CD4-positive, alpha-beta T cell treated with Interleukin-12 subunit alpha and Interleukin-12 subunit beta, for 1 hour (primary cell): ENCODE data around the gene SHTN1.

Source experiments
- DNase-seq: peaks from one replicate; pipeline ENCODE4 v3.0.0-alpha.2; 2020

SHTN1 gene

DNA sequence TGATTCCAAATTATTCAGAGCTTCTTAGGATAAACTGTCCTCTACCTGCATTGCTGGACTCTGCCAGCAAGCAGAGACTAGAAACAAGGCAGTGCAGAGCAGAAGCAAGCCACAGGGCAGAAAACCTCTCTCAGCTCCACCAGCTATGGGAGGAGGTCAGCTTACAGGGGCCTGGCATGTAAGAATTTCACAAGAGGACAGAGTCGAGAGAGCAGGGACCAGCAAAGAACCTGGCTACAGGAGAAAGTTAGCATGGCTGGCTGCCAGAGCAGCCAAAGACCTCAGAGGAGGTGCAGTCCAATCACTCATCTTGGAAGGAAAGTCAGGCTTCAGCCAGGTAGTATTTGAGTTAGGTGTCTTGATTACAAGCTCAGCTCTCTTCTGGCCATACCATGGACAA is 92.8 kb downstream of the SHTN1 start:
- no peak for DNase-seq

DNA sequence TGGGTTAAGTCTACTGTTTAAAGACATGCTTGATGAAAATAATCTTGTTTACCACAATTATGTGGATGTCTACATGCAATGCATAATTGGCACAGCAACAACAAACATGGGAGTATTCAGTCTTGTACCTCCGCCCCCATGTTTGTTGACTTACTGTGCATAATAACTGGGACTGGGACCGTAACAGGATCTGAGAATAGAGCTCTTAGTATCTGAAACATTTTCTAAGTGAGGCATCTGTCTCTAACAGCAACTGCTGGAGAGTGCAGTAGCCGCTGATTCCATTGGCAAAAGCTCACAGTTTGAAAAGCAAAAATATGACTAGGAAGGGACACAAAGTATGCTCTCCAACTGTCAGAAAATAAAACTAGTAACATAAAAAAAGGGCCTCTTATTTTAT is 94.1 kb downstream of the SHTN1 start:
- no peak for DNase-seq

GRCh38 chr10:116909307-116909706 is 95.7 kb downstream of the SHTN1 start:
- DNase-seq = no peak

DNA sequence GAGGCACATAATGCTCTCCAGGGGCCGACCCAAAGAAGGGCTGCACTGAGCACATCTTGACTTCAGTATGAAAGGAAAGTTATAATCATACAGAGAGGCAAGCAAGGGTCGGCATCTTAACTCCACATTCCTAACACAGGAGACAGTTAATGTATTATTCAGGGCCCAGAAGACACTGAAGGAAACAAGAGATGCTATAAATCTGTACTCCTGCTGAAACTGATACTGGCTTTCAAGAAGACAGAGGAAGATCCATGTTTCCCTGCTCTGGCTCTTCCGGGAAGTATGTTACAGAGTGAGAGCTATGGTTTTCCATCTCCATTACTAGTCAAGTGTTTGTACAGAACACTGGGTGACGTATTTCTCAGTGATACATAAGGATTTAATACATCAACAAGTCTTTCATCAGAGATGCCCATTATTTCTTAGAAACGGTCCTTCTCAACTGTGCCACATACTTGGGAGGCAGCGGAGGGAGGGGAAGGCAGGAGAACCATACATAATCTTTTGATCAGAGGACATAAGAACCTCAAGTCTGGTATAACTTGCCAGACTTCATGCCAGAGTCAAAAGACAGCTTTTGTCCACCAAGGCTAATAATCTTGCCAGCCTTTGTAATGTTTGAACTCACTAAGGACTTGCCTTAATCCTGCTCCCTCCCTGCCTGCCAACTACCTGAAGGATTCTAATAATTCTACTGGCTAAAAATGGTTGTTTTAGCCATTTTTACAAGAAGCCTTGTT is 97.6 kb downstream of the SHTN1 start:
- no peak for DNase-seq

- DNase-seq = no peak
Observed at GRCh38 chr10:116905845-116906210, 99.2 kb downstream of the SHTN1 start.

GRCh38 chr10:116899626-116900025 is 105.4 kb downstream of the SHTN1 start:
- DNase-seq = no peak

DNA sequence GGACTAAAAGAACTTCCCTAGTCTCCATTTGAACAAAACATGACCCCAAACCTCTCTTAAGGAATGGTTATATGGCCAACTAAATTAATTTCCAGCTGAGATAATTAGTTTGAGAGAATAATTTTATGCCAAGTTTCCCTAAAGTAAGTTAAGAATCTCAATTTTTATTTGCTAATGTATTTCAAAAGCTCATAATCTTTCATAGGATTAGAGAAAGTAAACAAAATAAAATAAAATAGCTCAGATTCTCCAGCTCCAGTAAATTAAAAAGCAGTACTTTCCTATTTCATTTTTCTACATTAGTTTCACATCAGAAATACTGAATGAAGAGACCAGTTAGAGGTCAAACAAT is 111.3 kb downstream of the SHTN1 start:
- DNase-seq = no peak

- no peak for DNase-seq
Observed at GRCh38 chr10:116892907-116893685, 111.9 kb downstream of the SHTN1 start.

DNA sequence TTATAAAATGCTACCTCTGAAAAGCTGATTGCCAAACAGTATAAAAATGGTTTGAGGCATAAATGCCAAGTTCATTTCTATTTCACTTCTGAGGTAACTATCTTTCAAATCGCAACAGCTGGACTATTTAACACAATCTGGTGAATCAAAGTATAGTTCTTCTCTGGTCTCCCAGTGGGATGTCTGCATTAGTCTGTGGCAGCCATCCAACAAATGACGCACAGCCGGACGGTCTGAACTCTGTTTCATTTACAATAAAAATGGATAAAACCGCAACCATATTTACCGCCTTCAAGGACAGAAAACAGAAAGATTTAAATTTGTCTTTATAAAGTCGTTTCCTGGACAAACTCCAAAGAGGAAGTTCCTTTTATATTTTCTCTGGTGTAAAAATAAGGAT is 113.8 kb downstream of the SHTN1 start:
- DNase-seq = no peak

- DNase-seq = no peak
Observed at GRCh38 chr10:116889066-116889465, 115.9 kb downstream of the SHTN1 start.

DNA sequence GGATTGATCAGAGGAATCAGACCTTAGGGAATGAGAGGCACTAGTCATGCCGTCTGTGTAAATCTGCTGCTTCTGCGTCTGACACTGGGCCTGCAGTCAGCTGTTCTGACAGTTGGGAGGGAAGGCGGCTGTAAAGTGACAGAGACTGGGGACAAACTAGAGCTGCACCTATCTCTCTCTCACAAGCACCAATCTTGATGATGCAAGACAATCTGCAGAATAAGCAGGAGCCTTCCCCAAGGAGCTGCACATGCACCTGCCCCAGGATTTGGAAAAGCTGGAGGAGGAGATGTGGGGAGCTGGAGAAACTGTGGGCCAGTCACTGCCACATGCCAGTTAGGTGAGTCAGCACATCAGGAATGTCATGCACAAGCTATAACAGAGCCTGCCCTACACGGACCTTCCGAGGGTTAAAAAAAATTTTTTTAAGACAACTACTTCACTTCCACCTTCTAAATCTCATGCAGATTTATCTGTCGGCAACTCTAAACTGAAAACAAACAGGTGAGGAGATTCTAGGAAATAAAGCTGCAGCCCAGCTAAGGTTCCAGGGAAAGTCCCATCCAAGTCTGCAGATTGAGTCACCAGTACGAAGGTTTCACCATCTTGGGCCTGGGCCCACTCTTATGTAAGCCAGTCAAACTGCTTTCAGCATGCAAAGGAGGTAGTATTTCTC is 116.5 kb downstream of the SHTN1 start:
- DNase-seq = no peak

DNA sequence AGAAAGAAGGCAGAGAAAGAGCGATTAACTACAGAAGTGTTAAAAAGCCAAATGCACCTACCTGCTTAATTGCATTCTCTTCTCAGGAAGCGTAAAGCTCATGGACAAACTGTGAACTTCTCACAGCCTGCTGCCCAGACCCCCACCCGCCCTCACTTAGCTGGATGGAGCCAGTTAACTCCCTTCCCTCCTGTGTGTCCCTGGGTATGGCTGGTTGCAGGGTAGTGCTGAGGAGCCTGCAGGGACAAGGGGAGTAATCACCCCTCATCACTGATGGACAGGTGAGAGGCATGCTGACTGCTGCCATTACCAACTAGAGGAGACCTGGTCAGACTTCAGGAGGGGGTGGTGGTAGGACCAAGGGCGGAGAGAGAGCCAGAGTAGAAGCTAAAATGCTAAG is 118.2 kb downstream of the SHTN1 start:
- no peak for DNase-seq

DNA sequence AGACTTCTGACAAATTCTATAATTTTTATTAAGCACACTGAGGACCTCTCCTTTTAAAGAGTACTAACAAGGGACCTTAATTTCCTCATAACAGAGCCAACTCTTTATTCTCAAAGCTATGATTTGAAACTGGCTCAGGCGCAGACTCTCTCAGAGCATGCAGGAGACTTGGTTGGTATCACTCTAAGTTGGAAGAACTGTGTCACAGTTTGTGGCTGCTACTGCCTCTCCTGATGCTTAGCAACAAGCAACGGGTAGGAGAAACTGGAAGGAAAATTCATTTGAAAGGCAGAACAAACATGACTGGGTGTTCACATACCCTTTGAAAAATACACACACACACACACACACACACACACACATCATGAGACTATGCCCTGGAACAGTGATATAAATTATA is 122.3 kb downstream of the SHTN1 start:
- DNase-seq = no peak

DNA sequence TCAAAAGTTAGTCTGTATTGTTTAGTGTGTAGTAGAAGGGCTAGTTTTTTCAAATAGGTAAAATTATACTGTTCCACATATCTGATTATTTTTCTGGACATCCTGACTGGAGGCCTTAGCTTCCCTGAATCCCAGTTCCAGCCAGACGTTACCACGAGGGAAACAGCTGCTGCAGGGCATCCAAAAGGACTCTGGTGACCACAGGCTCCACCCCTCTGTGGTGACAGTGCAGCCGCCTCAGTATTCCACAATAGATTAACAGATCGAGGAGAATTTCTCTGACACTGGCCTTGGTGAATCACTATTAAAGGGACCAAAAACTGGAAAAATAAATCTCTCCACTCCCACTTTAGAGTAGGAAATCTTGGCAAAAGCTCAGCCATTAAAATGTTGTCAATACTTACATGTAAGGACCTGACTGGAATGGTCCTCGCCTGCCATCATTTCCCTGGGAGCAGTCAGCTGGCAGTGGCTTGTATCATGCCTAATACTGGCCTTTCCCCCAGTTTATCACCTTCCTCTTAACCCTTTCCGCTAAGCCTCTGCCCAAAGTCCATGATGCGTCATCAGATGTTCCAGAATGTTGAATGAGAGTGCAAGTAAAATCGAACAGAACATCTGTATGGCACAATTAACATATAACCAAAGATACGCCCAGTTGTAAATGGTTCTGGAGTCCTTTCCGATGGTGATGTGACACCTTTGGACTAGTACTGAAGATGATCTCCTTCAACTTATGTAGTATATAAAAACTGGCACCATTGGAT is 124.1 kb downstream of the SHTN1 start:
- DNase-seq = no peak

DNA sequence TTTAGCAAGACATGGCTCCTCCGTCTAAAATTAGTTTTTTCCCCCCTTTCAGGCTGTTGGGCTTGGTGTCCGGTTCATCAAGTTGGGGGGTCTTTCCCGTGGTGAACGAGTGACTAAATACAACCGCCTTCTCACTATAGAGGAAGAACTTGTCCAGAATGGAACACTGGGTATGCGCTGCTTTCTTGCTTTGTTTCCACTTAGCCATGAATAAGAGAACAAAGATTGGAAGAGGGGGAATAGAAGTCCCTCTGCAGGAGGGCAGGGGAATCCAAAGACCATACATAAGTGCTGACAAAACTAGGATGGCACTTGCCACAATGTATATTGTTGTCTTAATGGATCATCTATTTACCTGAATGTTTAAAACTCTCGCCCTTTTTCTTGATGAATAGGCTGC is 125.2 kb downstream of the SHTN1 start:
- DNase-seq = no peak

- DNase-seq = no peak
Observed at GRCh38 chr10:116878123-116878522, 126.9 kb downstream of the SHTN1 start.

GRCh38 chr10:116877391-116877790 is 127.6 kb downstream of the SHTN1 start:
- no peak for DNase-seq

DNA sequence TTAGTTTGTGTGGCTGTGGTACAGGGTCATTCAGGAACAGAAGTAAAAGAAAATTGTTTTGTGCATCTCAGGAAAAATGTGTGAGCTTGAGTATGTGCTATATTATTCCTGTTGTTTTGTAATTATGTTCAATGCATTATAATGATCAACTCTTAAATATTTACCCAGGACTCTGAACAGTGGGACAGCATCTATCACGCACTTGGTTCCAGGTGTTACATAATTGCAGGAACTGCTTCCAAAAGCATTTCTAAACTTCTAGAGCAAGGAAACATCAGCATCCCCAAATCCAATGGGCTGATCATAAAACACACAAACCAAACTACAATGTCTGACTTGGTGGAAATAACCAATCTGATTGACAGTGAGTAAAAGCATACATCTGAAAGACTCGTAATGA is 129.1 kb downstream of the SHTN1 start:
- DNase-seq = no peak

GRCh38 chr10:116873134-116873533 is 131.9 kb downstream of the SHTN1 start:
- DNase-seq = no peak

GRCh38 chr10:116870949-116871348 is 134.0 kb downstream of the SHTN1 start:
- DNase-seq = no peak

DNA sequence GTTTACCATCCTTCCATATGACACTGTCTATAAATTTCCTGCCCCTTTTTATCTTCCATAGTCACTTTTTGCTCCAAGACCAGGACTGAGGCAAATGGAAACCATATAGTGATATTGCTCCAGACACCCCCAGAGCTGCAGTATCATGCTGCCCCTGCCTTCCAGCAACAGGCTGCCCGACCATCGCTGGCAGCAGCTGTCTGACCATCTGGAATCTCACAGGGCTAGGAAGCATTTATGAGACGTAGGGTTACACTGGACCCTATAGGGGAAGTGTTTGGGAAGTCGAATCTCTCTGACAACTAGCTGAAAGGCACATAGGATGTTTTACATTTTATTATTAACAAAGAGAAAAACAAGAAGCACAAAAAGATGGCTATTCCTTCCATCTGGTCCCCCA is 136.3 kb downstream of the SHTN1 start:
- DNase-seq = no peak

DNA sequence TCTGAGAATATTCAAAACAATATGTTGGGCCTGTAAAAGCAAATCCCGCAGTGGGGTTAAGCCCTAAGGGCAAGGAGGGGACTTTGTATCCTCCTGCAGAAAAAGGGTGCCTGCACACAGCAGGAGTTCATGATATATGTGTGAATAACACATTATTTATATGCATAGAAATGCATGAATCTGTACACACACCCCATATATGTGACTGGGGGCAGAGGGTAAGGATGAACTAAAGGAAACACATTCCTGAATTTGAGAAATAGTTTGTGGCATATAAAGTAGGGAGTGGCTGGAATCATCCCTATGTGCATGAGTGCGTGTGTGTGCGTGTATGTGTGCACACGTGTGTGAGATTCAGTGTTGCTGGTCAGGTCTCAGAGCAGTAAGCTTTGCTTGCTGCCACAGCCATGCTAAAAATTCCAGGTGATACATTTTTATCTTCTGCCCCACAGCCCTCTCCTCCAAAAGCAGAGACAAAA is 136.8 kb downstream of the SHTN1 start:
- DNase-seq = no peak

DNA sequence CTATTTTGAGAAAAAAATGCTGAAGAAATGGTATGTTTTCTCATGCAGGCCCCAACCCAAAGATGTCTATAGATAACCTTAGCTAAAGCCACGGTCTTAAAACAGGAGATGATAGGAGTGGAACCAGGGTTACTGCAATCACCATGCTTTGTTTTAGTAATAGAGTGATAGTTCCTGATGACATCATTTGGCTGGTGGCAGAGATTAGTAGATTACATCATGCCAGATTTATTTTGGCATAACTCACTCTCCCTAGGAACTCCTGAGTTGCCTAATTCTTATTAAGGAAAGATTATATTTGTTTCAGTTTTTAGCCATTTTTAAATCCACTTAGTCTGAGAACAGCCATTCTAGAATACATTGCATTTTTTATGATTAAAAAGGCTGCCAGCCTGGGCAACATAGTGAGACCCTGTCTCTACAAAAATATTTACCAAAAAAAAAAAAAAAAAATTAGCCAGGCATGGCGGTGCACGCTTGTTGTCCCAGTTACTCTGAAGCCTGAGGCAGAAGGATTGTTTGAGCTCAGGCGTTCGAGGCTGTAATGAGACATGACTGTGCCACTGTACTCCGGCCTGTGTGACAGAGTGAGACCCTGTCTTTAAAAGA is 137.9 kb downstream of the SHTN1 start:
- no peak for DNase-seq
